HG03432 (cell line): ENCODE results near the gene PANK4.

Source experiments
- ATAC-seq: cut with Tn5 transposase; IDR thresholded peaks from one replicate; pipeline ENCODE4 v1.9.1; 2021; ENCODE audit warnings: mild to moderate bottlenecking, moderate library complexity; ENCODE audit not compliant: unreplicated experiment

PANK4 gene

GRCh38 chr1:2514863-2515762 is 11.3 kb downstream of the PANK4 start:
- ATAC-seq, result no peak

GRCh38 chr1:2513939-2514652 is 12.3 kb downstream of the PANK4 start:
- no peak for ATAC-seq

- no peak for ATAC-seq
Observed at GRCh38 chr1:2512862-2513421, 13.5 kb downstream of the PANK4 start.

- ATAC-seq, result no peak
Observed at GRCh38 chr1:2510366-2511155, 15.8 kb downstream of the PANK4 start.

- ATAC-seq, result no peak
Observed at GRCh38 chr1:2509589-2509988, 16.8 kb downstream of the PANK4 start.

- no peak for ATAC-seq
Observed at GRCh38 chr1:2508751-2509150, 17.6 kb downstream of the PANK4 start.

- ATAC-seq, result no peak
Observed at GRCh38 chr1:2508180-2508579, 18.2 kb downstream of the PANK4 start.

GRCh38 chr1:2507744-2508155 is 18.6 kb downstream of the PANK4 start:
- ATAC-seq, result no peak

- ATAC-seq, result no peak
Observed at GRCh38 chr1:2506901-2507565, 19.4 kb downstream of the PANK4 start.

- ATAC-seq, result no peak
Observed at GRCh38 chr1:2506007-2506860, 20.2 kb downstream of the PANK4 start.

- no peak for ATAC-seq
Observed at GRCh38 chr1:2505461-2505994, 20.9 kb downstream of the PANK4 start.

GRCh38 chr1:2504949-2505272 is 21.5 kb downstream of the PANK4 start:
- no peak for ATAC-seq

- no peak for ATAC-seq
Observed at GRCh38 chr1:2504225-2504948, 22.0 kb downstream of the PANK4 start.

GRCh38 chr1:2503554-2504224 is 22.7 kb downstream of the PANK4 start:
- no peak for ATAC-seq

- no peak for ATAC-seq
Observed at GRCh38 chr1:2502661-2503553, 23.5 kb downstream of the PANK4 start.

- no peak for ATAC-seq
Observed at GRCh38 chr1:2502210-2502609, 24.2 kb downstream of the PANK4 start.

GRCh38 chr1:2501820-2502119 is 24.6 kb downstream of the PANK4 start:
- no peak for ATAC-seq
